Adrenal gland (tissue), 5 donors: ENCODE measurements around the gene SPRR2E.

Experiments
- POLR2A ChIP-seq, 2 donors: fragments of 450-650 bp; IDR thresholded peaks; one replicate each; pipeline ENCODE4 v1.6.1; 2017; ENCODE audit warnings: antibody characterized with exemption in 2 of 2, mild to moderate bottlenecking in 2 of 2, moderate library complexity in 1 of 2
- TF ChIP-seq, protein P1 (sequence below), 6 experiments: fragments of 450-650 bp in 4 of 6; fragments of 200-600 bp in 2 of 6; sonication (generic) in 1 of 6; IDR thresholded peaks; 1 replicate in 5 of 6; 2 replicates in 1 of 6; pipeline versions ENCODE4 v1.5.1 to v1.8.0; 2016 to 2021; ENCODE audit warnings: antibody characterized with exemption in 6 of 6, mild to moderate bottlenecking in 2 of 6, moderate library complexity in 1 of 6
- donor health status: DM: no; HTN: no; CAD: no.

DNA sequence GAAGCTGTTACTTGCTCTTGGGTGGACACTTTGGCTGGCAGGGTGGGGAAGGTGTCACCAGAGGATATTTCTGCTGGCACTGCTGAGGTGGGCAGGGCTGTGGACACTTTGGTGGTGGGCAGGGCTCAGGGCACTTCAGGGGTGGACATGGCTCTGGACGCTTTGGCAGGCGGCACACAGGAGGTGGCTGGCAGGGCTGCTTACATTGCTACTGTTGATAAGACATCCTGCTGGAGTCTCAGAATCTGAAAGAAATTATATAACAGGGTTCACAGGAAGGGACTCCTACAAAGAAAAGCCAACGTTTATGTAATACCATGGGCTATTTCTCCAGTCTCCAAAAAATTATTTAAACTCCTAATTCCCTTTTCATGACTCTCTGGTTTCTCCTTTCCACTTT, 46.2 kb upstream of the SPRR2E start:
- TF ChIP-seq, protein P1, sequence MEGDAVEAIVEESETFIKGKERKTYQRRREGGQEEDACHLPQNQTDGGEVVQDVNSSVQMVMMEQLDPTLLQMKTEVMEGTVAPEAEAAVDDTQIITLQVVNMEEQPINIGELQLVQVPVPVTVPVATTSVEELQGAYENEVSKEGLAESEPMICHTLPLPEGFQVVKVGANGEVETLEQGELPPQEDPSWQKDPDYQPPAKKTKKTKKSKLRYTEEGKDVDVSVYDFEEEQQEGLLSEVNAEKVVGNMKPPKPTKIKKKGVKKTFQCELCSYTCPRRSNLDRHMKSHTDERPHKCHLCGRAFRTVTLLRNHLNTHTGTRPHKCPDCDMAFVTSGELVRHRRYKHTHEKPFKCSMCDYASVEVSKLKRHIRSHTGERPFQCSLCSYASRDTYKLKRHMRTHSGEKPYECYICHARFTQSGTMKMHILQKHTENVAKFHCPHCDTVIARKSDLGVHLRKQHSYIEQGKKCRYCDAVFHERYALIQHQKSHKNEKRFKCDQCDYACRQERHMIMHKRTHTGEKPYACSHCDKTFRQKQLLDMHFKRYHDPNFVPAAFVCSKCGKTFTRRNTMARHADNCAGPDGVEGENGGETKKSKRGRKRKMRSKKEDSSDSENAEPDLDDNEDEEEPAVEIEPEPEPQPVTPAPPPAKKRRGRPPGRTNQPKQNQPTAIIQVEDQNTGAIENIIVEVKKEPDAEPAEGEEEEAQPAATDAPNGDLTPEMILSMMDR (IDR thresholded peaks at IDR 0.05), result no peak
- TF ChIP-seq POLR2A (IDR thresholded peaks at IDR 0.05), result no peak
